A673 (cell line): Measurements from ENCODE around the gene PLXND1. TPM values are rescaled to one million over a fixed set of nuclear protein-coding genes. Genes with fewer than 3 reads are reported as not detected.

ENCODE experiments used
- BruUV-seq: library from RNA; stranded (reverse); fragments of 400-500 nt; replicated peaks from 2 replicates; lab custom pipeline; 2021; lab: Mats Ljungman, UMichigan
- CTCF ChIA-PET: fragments of 300-600 bp; sonication (Branson Sonifier 250); formaldehyde crosslinking; loops from one replicate; lab custom pipeline; 2022; ENCODE audit warnings: antibody characterized with exemption; lab: Charles Lee
- POLR2A ChIA-PET: fragments of 300-600 bp; sonication (Branson Sonifier 250); formaldehyde crosslinking; loops from one replicate; lab custom pipeline; 2022; ENCODE audit warnings: antibody characterized with exemption; ENCODE audit not compliant: low non-redundant PET; lab: Charles Lee
- DNase-seq: peaks from one replicate; pipeline ENCODE4 v3.0.0-alpha.2; 2015; ENCODE audit warnings: low spot score
- H3K27ac ChIP-seq: fragments of 200-600 bp; sonication (generic); 2 replicates; pipeline ENCODE4 v1.5.1; 2016; ENCODE audit warnings: mixed run types, low read depth, mild to moderate bottlenecking, mixed read lengths, antibody characterized with exemption, low read length; ENCODE audit not compliant: poor library complexity, severe bottlenecking
- H3K27me3 ChIP-seq: fragments of 200-600 bp; sonication (generic); replicated peaks from 2 replicates; pipeline ENCODE4 v1.6.1; 2017; ENCODE audit warnings: mixed run types, low read depth, mild to moderate bottlenecking, mixed read lengths, antibody characterized with exemption, low read length; ENCODE audit not compliant: insufficient read depth, poor library complexity
- H3K36me3 ChIP-seq: fragments of 200-600 bp; sonication (generic); 2 replicates; pipeline ENCODE4 v1.6.1; 2016; ENCODE audit warnings: mixed run types, mild to moderate bottlenecking, mixed read lengths, antibody characterized with exemption, low read length; ENCODE audit not compliant: insufficient read depth, poor library complexity, severe bottlenecking
- H3K4me1 ChIP-seq: fragments of 200-600 bp; sonication (generic); 2 replicates; pipeline ENCODE4 v1.6.1; 2017; ENCODE audit warnings: mixed run types, mild to moderate bottlenecking, mixed read lengths, antibody characterized with exemption, low read length; ENCODE audit not compliant: insufficient read depth, poor library complexity, severe bottlenecking
- H3K4me3 ChIP-seq: fragments of 200-600 bp; sonication (generic); 2 replicates; pipeline ENCODE4 v1.5.1; 2016; ENCODE audit warnings: low read depth, mixed run types, mild to moderate bottlenecking, mixed read lengths, low read length; ENCODE audit not compliant: poor library complexity, severe bottlenecking
- H3K9me3 ChIP-seq: fragments of 200-600 bp; sonication (generic); 2 replicates; pipeline ENCODE4 v1.6.1; 2016; ENCODE audit warnings: mixed run types, low read depth, mild to moderate bottlenecking, mixed read lengths, antibody characterized with exemption, low read length; ENCODE audit not compliant: poor library complexity, severe bottlenecking
- EZH2 ChIP-seq: fragments of 200-600 bp; sonication (generic); IDR thresholded peaks from 2 replicates; pipeline ENCODE4 v1.6.1; 2017; ENCODE audit warnings: borderline replicate concordance, low read depth, mild to moderate bottlenecking, mixed read lengths, antibody characterized with exemption, low read length; ENCODE audit not compliant: poor library complexity, severe bottlenecking
- intact Hi-C: fragments of 100-400 bp; cut with micrococcal nuclease; formaldehyde crosslinking; loops from one replicate; pipeline ENCODE4 v1.10.0; 2022; ENCODE audit not compliant: unreplicated experiment
- total RNA-seq: library from RNA; stranded (reverse); gene quantifications from 2 replicates; pipeline ENCODE4 v1.2.3, GENCODE V29; 2021
- TF ChIP-seq, protein P1 (sequence below): fragments of 300-800, 200-600 bp; sonication (generic); conservative IDR thresholded peaks from 2 replicates; pipeline ENCODE4 v1.5.1; 2017; ENCODE audit warnings: low read depth, mild to moderate bottlenecking, antibody characterized with exemption, low read length, moderate library complexity, mixed read lengths

The PLXND1 gene
- total RNA-seq, 1 experiment from 2014 or later: 31.5 TPM

DNA sequence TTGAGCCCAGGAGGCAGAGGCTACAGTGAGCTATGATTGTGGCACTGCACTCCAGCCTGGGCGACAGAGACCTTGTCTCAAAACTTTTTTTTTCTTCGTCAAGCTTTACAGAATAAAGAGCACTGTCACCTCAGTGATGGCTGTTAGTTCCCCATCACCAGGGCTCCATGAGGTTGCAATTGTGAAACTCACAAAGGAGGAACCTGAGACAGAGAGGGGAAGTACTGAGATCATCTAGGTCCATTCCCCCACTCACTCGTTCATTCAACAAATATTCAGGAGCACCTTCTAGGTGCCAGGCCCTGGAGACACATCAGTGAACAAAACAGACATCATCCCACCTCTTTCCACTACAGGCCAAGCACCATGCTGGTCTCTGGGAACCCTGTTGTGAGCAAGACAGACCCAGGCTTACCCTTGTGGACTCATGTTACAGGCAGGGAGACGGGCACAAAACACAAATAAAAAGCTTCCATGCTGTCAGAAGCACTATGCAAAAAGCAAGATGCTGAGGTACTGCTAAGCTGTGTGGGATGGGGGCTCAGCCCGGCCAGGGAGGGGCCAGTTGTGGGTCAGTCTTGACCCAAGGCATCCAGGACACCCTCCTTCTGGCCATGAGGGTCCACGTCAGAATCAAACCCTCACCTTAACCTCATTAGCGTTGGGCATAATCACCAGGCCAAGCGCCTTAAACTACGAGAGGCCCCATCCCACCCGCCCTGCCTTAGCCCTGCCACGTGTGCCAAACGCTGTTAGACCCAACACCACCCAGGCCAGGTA is 80.2 kb downstream of the PLXND1 start:
- intact Hi-C loops: no loop called here
- BruUV-seq: no TSS peak
- Histone ChIP-seq H3K27ac (no peak overlapping the region), H3K9me3 (no peaks in the 10 kb centered on the region), H3K36me3 (no peaks in the 10 kb centered on the region), H3K4me1 (no peaks in the 10 kb centered on the region), H3K4me3 (no peak overlapping the region), H3K27me3 (no peaks in the 10 kb centered on the region)
- CTCF ChIA-PET: no interaction called here
- TF ChIP-seq, protein P1, sequence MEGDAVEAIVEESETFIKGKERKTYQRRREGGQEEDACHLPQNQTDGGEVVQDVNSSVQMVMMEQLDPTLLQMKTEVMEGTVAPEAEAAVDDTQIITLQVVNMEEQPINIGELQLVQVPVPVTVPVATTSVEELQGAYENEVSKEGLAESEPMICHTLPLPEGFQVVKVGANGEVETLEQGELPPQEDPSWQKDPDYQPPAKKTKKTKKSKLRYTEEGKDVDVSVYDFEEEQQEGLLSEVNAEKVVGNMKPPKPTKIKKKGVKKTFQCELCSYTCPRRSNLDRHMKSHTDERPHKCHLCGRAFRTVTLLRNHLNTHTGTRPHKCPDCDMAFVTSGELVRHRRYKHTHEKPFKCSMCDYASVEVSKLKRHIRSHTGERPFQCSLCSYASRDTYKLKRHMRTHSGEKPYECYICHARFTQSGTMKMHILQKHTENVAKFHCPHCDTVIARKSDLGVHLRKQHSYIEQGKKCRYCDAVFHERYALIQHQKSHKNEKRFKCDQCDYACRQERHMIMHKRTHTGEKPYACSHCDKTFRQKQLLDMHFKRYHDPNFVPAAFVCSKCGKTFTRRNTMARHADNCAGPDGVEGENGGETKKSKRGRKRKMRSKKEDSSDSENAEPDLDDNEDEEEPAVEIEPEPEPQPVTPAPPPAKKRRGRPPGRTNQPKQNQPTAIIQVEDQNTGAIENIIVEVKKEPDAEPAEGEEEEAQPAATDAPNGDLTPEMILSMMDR: no peak
- TF ChIP-seq EZH2: no peak
- no peak for DNase-seq
- POLR2A ChIA-PET: no interaction called here

DNA sequence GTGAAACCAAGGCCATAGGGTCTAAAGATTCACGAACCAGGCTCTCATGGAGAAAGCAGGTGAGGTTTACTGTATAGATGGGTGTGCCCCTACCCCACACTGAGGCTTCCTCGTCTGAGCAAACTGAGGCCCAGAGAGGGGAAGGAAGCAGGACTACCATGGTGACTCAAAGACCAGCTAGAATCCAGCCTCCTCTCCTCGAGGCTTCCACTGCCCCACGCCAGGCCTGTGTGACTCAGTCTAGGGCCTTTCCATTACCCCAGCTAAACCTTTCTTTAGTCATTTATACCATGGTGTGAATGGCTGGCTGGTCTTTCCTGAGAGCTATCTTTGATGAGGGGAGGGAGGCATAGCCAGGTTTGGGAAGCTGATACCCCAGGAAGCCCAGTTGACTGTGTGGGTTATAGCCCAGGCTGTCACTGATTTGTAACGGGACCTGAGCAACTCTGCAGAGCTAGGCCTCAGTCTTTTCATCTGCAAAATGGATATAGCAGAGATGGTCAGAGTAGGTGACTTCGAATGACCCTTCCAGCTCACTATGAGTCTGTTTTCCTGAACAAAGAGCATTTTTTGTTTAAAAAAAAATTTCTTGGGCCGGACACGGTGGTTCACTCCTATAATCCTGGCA is 81.0 kb downstream of the PLXND1 start:
- no TSS peak for BruUV-seq
- intact Hi-C loops: no loop called here
- CTCF ChIA-PET: no interaction called here

DNA sequence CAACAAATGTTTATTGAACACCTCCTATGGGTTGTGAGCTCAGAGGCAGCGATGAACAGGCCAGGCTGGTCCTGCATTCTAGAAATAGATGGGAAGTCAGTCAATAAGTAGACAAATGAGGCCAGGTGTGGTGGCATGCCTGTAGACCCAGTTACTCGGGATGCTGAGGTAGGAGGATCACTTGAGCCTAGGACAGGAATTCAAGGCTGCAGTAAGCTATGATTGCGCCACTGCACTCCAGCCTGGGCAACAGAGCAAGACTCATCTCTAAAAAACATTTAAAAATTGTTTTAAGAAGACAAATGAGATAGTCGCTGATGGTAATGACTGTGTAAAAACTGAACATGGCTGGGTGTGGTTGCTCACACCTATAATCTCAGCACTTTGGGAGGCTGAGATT is 82.4 kb downstream of the PLXND1 start:
- H3K4me1 ChIP-seq: no peaks in the 10 kb centered on the region
- DNase-seq: peak; percentile 27
- ChIA-PET POLR2A (no interaction called here), CTCF (no interaction called here)
- no peaks in the 10 kb centered on the region for H3K9me3 ChIP-seq
- H3K36me3 ChIP-seq: no peaks in the 10 kb centered on the region
- no peaks in the 10 kb centered on the region for H3K27me3 ChIP-seq
- no peak overlapping the region for H3K4me3 ChIP-seq
- TF ChIP-seq, protein P1: no peak
- TF ChIP-seq EZH2: no peak
- no TSS peak for BruUV-seq
- intact Hi-C loops: no loop called here
- no peak overlapping the region for H3K27ac ChIP-seq

More for the DNA sequence above, 81.0 kb downstream of the PLXND1 start:
- Histone ChIP-seq H3K36me3 (no peaks in the 10 kb centered on the region), H3K27me3 (no peaks in the 10 kb centered on the region), H3K9me3 (no peaks in the 10 kb centered on the region), H3K4me1 (no peaks in the 10 kb centered on the region), H3K4me3 (no peak overlapping the region), H3K27ac (no peak overlapping the region)
- POLR2A ChIA-PET: no interaction called here
- no peak for DNase-seq
- TF ChIP-seq, protein P1: no peak
- no peak for TF ChIP-seq EZH2
